Suppressor macrophage treated with lipopolysaccharide for 4 hours (primary cell): ENCODE data around the gene MOB4.

ENCODE experiments used
- DNase-seq: peaks from one replicate; pipeline ENCODE4 v3.0.0-alpha.2; 2020

MOB4 gene

GRCh38 chr2:197597166-197597565 lies 81.3 kb downstream of the MOB4 start:
- DNase-seq: no peak

GRCh38 chr2:197598450-197598849 lies 82.6 kb downstream of the MOB4 start:
- no peak for DNase-seq

- DNase-seq: peak; percentile 32
Measured at GRCh38 chr2:197599285-197599965, 83.6 kb downstream of the MOB4 start.

GRCh38 chr2:197600306-197600705 lies 84.4 kb downstream of the MOB4 start:
- DNase-seq: no peak

- no peak for DNase-seq
Measured at GRCh38 chr2:197601726-197602125, 85.9 kb downstream of the MOB4 start.
